ENCODE measurements around the gene YAF2. TPM values are rescaled to one million over a fixed set of nuclear protein-coding genes. Genes with fewer than 3 reads are reported as not detected.

The YAF2 gene
- total and polyA plus RNA-seq, 2 experiments from 2014 or later: 1.0 TPM

- Histone ChIP-seq H3K79me2 (replicated peaks; ENCODE audit: insufficient read depth) (no peaks in the 10 kb centered on the region), H2AFZ (no peak overlapping the region), H3K27ac (ENCODE audit: low read depth) (no peak overlapping the region), H3K4me3 (no peak overlapping the region), H3K36me3 (ENCODE audit: insufficient read depth) (no peaks in the 10 kb centered on the region), H4K20me1 (replicated peaks; ENCODE audit: insufficient read depth) (no peaks in the 10 kb centered on the region), H3K4me2 (no peak overlapping the region), H3K9me2 (ENCODE audit: insufficient read depth) (no peaks in the 10 kb centered on the region), H3K4me1 (ENCODE audit: insufficient read depth) (no peaks in the 10 kb centered on the region), H3F3A (replicated peaks; ENCODE audit: low read depth) (no peaks in the 10 kb centered on the region), H3K27me3 (ENCODE audit: insufficient read depth) (no peaks in the 10 kb centered on the region)
- H3K9me3 Mint-ChIP-seq: peaks cover 15% of the 10 kb centered on the region
- H3K36me3 Mint-ChIP-seq (ENCODE audit: low read depth): peaks cover 5% of the 10 kb centered on the region; the same call in 1 of the 3 replicates
- TF ChIP-seq EZH2 (IDR thresholded peaks at IDR 0.05; ENCODE audit: low read depth, unreplicated experiment) (no peak), REST (IDR thresholded peaks at IDR 0.05; ENCODE audit: unreplicated experiment) (no peak), EZH2phosphoT487 (IDR thresholded peaks at IDR 0.05; ENCODE audit: unreplicated experiment) (no peak), CTCF (conservative IDR thresholded peaks at IDR 0.05; ENCODE audit: low read depth in 2 of 2) (no peak), CREB1 (CRISPR knock-in tag; IDR thresholded peaks at IDR 0.05; ENCODE audit: low read depth) (no peak), STAT1 (IDR thresholded peaks at IDR 0.05; ENCODE audit: unreplicated experiment) (no peak), JUNB (IDR thresholded peaks at IDR 0.05; ENCODE audit: unreplicated experiment) (no peak), ZNF462 (CRISPR knock-in tag; IDR thresholded peaks at IDR 0.05) (no peak), NANOG (IDR thresholded peaks at IDR 0.05; ENCODE audit: borderline replicate concordance) (no peak), ETS1 (IDR thresholded peaks at IDR 0.05) (no peak), ZNF331 (CRISPR knock-in tag; IDR thresholded peaks at IDR 0.05; ENCODE audit: low read depth) (no peak), ZNF114 (CRISPR knock-in tag; IDR thresholded peaks at IDR 0.05) (no peak)
- H3K27ac Mint-ChIP-seq: no peak overlapping the region
- DNase-seq (ENCODE audit: low spot score) (no peak), ATAC-seq (no peak)
- H3K4me3 Mint-ChIP-seq: no peak overlapping the region
- H3K4me1 Mint-ChIP-seq: peaks cover 2% of the 10 kb centered on the region; the same call in 1 of the 3 replicates
- no peaks in the 10 kb centered on the region for H3K27me3 Mint-ChIP-seq (ENCODE audit: insufficient read depth, low read depth, poor library complexity)
Observed at GRCh38 chr12:42277396-42278127, 39.5 kb upstream of the YAF2 start.
